ENCODE data around the gene BRD8.

- TF ChIP-seq CTCF (IDR thresholded peaks at IDR 0.05 in 2 of 3, conservative IDR thresholded peaks at IDR 0.05 in 1 of 3; ENCODE audit: borderline replicate concordance in 1 of 3, insufficient read depth in 1 of 3, low read depth in 2 of 3, low read length in 2 of 3), result no peak
- no peak for TF ChIP-seq POLR2A (IDR thresholded peaks at IDR 0.05; ENCODE audit: borderline replicate concordance, extremely low read depth, insufficient read depth, insufficient read length)
- no peak for TF ChIP-seq POLR2AphosphoS5 (IDR thresholded peaks at IDR 0.05; ENCODE audit: low read depth, low read length)
- TF ChIP-seq CEBPB (IDR thresholded peaks at IDR 0.05; ENCODE audit: low read depth), result no peak
- TF ChIP-seq YY1 (IDR thresholded peaks at IDR 0.05; ENCODE audit: extremely low read depth, insufficient replicate concordance, low read depth, low read length), result no peak
- TF ChIP-seq MAX (IDR thresholded peaks at IDR 0.05), result no peak
- no peak for TF ChIP-seq REST (IDR thresholded peaks at IDR 0.05; ENCODE audit: low read depth)
- no peak for TF ChIP-seq ZNF274 (IDR thresholded peaks at IDR 0.05; ENCODE audit: low read depth, low read length)
- no peak for TF ChIP-seq SRF (IDR thresholded peaks at IDR 0.05; ENCODE audit: low read depth)
- TF ChIP-seq JUND (IDR thresholded peaks at IDR 0.05), result no peak
- no peak for TF ChIP-seq ELF1 (IDR thresholded peaks at IDR 0.05; ENCODE audit: borderline replicate concordance, low read depth)
- no peak for TF ChIP-seq EZH2phosphoT487 (IDR thresholded peaks at IDR 0.05; ENCODE audit: borderline replicate concordance)
- no peak for TF ChIP-seq EGR1 (IDR thresholded peaks at IDR 0.05; ENCODE audit: low read depth)
- no peak for TF ChIP-seq EZH2 (IDR thresholded peaks at IDR 0.05)
Measured at GRCh38 chr5:138216799-138217198, 38.4 kb upstream of the BRD8 start.
